ENCODE results near the gene CCDC167. TPM values are rescaled to one million over a fixed set of nuclear protein-coding genes. Genes with fewer than 3 reads are reported as not detected.

Gene CCDC167
- total RNA-seq, 1 donor, result 12.5 TPM

- no peak overlapping the region for H3K4me3 ChIP-seq (ENCODE audit: low read depth, low read length)
- DNase-seq (ENCODE audit: low read depth), result no peak
- no peak for TF ChIP-seq CTCF (IDR thresholded peaks at IDR 0.05; ENCODE audit: insufficient read depth, low read depth, low read length)
Measured at GRCh38 chr6:37477191-37477590, 22.5 kb downstream of the CCDC167 start.

GRCh38 chr6:37474316-37474715 lies 25.4 kb downstream of the CCDC167 start:
- no peak for DNase-seq (ENCODE audit: low read depth)
- no peak overlapping the region for H3K4me3 ChIP-seq (ENCODE audit: low read depth, low read length)
- TF ChIP-seq CTCF (IDR thresholded peaks at IDR 0.05; ENCODE audit: insufficient read depth, low read depth, low read length), result no peak

- TF ChIP-seq CTCF (IDR thresholded peaks at IDR 0.05; ENCODE audit: insufficient read depth, low read depth, low read length), result no peak
- no peak for DNase-seq (ENCODE audit: low read depth)
Measured at GRCh38 chr6:37473364-37474095, 26.2 kb downstream of the CCDC167 start.

GRCh38 chr6:37467718-37468117 lies 32.0 kb downstream of the CCDC167 start:
- DNase-seq (ENCODE audit: low read depth), result no peak
- no peak for TF ChIP-seq CTCF (IDR thresholded peaks at IDR 0.05; ENCODE audit: insufficient read depth, low read depth, low read length)
- no peak overlapping the region for H3K4me3 ChIP-seq (ENCODE audit: low read depth, low read length)

More at GRCh38 chr6:37473364-37474095, 26.2 kb downstream of the CCDC167 start:
- H3K4me3 ChIP-seq (ENCODE audit: low read depth, low read length), result no peak overlapping the region

GRCh38 chr6:37463110-37463509 lies 36.6 kb downstream of the CCDC167 start:
- no peak for DNase-seq (ENCODE audit: low read depth)
- H3K4me3 ChIP-seq (ENCODE audit: low read depth, low read length), result no peak overlapping the region
- no peak for TF ChIP-seq CTCF (IDR thresholded peaks at IDR 0.05; ENCODE audit: insufficient read depth, low read depth, low read length)

- no peak for DNase-seq (ENCODE audit: low read depth)
- no peak overlapping the region for H3K4me3 ChIP-seq (ENCODE audit: low read depth, low read length)
- TF ChIP-seq CTCF (IDR thresholded peaks at IDR 0.05; ENCODE audit: insufficient read depth, low read depth, low read length), result no peak
Measured at GRCh38 chr6:37460805-37461204, 38.9 kb downstream of the CCDC167 start.
